ENCODE measurements around the gene TBCD. TPM values are rescaled to one million over a fixed set of nuclear protein-coding genes. Genes with fewer than 3 reads are reported as not detected.

Gene TBCD
- polyA plus RNA-seq, 1 donor from 2014 or later: 67.2 TPM

DNA sequence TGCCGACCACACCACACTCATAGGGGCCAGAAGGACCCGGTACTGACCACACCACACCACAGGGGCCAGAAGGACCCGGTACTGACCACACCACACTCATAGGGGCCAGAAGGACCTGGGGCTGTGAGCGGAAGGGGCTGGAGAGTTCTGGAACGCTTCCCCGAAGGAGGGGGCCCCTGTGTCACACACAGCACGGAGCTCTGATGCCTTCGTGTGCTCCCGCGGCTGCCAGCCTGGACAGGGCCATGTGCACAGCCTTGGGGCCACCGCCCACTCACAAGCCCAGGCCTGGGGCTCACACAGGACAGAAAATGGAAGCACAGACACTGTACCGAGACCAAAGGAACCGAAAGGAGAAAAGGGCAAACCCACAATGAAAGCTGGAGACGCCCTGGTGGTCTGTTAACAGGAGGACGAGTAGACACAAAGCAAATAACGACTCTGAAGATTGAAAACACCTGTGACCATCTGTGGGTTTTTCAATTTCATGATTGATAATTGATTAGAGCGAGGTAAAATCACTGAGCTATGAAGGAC lies 221.0 kb downstream of the TBCD start:
- TF ChIP-seq TAF1 (IDR thresholded peaks at IDR 0.05; ENCODE audit: low read depth) (no peak), EZH2 (IDR thresholded peaks at IDR 0.05; ENCODE audit: borderline replicate concordance, insufficient read depth, low read length, poor library complexity, severe bottlenecking) (no peak), SMC3 (conservative IDR thresholded peaks at IDR 0.05; ENCODE audit: poor library complexity) (no peak), EP300 (conservative IDR thresholded peaks at IDR 0.05; ENCODE audit: poor library complexity, severe bottlenecking) (no peak), MXI1 (conservative IDR thresholded peaks at IDR 0.05; ENCODE audit: poor library complexity, severe bottlenecking) (no peak)
- TF ChIP-seq, protein P1, sequence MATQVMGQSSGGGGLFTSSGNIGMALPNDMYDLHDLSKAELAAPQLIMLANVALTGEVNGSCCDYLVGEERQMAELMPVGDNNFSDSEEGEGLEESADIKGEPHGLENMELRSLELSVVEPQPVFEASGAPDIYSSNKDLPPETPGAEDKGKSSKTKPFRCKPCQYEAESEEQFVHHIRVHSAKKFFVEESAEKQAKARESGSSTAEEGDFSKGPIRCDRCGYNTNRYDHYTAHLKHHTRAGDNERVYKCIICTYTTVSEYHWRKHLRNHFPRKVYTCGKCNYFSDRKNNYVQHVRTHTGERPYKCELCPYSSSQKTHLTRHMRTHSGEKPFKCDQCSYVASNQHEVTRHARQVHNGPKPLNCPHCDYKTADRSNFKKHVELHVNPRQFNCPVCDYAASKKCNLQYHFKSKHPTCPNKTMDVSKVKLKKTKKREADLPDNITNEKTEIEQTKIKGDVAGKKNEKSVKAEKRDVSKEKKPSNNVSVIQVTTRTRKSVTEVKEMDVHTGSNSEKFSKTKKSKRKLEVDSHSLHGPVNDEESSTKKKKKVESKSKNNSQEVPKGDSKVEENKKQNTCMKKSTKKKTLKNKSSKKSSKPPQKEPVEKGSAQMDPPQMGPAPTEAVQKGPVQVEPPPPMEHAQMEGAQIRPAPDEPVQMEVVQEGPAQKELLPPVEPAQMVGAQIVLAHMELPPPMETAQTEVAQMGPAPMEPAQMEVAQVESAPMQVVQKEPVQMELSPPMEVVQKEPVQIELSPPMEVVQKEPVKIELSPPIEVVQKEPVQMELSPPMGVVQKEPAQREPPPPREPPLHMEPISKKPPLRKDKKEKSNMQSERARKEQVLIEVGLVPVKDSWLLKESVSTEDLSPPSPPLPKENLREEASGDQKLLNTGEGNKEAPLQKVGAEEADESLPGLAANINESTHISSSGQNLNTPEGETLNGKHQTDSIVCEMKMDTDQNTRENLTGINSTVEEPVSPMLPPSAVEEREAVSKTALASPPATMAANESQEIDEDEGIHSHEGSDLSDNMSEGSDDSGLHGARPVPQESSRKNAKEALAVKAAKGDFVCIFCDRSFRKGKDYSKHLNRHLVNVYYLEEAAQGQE (IDR thresholded peaks at IDR 0.05; ENCODE audit: borderline replicate concordance): no peak
- TF ChIP-seq, protein P2, sequence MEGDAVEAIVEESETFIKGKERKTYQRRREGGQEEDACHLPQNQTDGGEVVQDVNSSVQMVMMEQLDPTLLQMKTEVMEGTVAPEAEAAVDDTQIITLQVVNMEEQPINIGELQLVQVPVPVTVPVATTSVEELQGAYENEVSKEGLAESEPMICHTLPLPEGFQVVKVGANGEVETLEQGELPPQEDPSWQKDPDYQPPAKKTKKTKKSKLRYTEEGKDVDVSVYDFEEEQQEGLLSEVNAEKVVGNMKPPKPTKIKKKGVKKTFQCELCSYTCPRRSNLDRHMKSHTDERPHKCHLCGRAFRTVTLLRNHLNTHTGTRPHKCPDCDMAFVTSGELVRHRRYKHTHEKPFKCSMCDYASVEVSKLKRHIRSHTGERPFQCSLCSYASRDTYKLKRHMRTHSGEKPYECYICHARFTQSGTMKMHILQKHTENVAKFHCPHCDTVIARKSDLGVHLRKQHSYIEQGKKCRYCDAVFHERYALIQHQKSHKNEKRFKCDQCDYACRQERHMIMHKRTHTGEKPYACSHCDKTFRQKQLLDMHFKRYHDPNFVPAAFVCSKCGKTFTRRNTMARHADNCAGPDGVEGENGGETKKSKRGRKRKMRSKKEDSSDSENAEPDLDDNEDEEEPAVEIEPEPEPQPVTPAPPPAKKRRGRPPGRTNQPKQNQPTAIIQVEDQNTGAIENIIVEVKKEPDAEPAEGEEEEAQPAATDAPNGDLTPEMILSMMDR (IDR thresholded peaks at IDR 0.05; ENCODE audit: poor library complexity, severe bottlenecking): no peak
- no peaks in the 10 kb centered on the region for H4K20me1 ChIP-seq (ENCODE audit: insufficient read depth)
- no peaks in the 10 kb centered on the region for H3K9me3 ChIP-seq (ENCODE audit: low read length)
- H3F3A ChIP-seq (ENCODE audit: insufficient read depth, low read length, poor library complexity, severe bottlenecking): no peaks in the 10 kb centered on the region
- H3K36me3 ChIP-seq (ENCODE audit: insufficient read depth, low read length): no peaks in the 10 kb centered on the region
- H3K9me2 ChIP-seq (ENCODE audit: insufficient read depth, low read length): no peaks in the 10 kb centered on the region
- H3K79me2 ChIP-seq (replicated peaks; ENCODE audit: insufficient read depth, low read length): no peaks in the 10 kb centered on the region
- H3K27ac ChIP-seq (ENCODE audit: low read length): no peak overlapping the region
- H2AFZ ChIP-seq (ENCODE audit: low read depth, low read length): no peak overlapping the region
- no peak overlapping the region for H3K4me3 ChIP-seq (ENCODE audit: low read length)
- no peak overlapping the region for H3K9ac ChIP-seq (ENCODE audit: low read length)
- no peaks in the 10 kb centered on the region for H3K27me3 ChIP-seq (ENCODE audit: insufficient read depth, low read depth, low read length)
- H3K4me2 ChIP-seq (ENCODE audit: low read length): no peak overlapping the region

DNA sequence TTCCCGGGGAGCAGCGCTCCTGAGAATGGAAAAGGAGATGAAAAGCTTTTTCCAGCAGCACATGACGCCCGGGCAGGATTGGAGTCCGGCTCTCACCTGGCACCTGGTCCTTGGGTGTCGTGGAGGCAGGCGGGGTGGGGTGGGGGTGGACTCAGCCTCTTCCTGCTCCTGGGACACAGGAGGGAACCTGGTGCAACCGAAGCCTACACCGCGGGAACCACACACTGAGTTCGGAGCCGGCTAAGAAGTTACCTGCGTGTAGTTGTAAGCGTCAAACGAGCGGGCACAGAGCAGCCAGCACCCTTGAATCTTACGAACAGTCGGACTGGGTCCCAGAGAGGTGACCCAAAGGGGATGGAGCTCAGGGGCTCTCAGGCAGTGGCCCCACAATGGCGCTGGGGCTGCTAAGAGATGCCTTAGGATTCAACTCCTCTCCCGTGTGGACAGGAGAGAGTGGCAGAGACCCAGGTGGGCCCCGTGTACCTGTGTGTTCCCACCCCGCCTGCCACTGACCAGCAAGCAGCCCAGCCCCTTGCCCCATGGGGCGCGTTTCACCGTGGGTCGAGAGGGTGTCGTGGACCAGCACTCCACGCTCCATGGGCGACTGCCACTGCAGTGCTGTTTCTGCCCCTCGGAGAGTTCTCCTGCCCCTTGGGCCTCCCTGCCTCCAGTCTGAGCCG lies 221.7 kb downstream of the TBCD start:
- Histone ChIP-seq H3K4me2 (ENCODE audit: low read length) (no peak overlapping the region), H3K9ac (ENCODE audit: low read length) (no peak overlapping the region), H3K9me3 (ENCODE audit: low read length) (no peaks in the 10 kb centered on the region), H3F3A (ENCODE audit: insufficient read depth, low read length, poor library complexity, severe bottlenecking) (no peaks in the 10 kb centered on the region), H2AFZ (ENCODE audit: low read depth, low read length) (no peak overlapping the region), H3K27me3 (ENCODE audit: insufficient read depth, low read depth, low read length) (no peaks in the 10 kb centered on the region), H3K27ac (ENCODE audit: low read length) (no peak overlapping the region), H3K36me3 (ENCODE audit: insufficient read depth, low read length) (no peaks in the 10 kb centered on the region), H3K9me2 (ENCODE audit: insufficient read depth, low read length) (no peaks in the 10 kb centered on the region), H3K4me3 (ENCODE audit: low read length) (no peak overlapping the region), H3K79me2 (replicated peaks; ENCODE audit: insufficient read depth, low read length) (no peaks in the 10 kb centered on the region), H4K20me1 (ENCODE audit: insufficient read depth) (no peaks in the 10 kb centered on the region)
- TF ChIP-seq, protein P2 (IDR thresholded peaks at IDR 0.05; ENCODE audit: poor library complexity, severe bottlenecking): no peak
- no peak for TF ChIP-seq TAF1 (IDR thresholded peaks at IDR 0.05; ENCODE audit: low read depth)
- TF ChIP-seq SMC3 (conservative IDR thresholded peaks at IDR 0.05; ENCODE audit: poor library complexity): no peak
- no peak for TF ChIP-seq EP300 (conservative IDR thresholded peaks at IDR 0.05; ENCODE audit: poor library complexity, severe bottlenecking)
- TF ChIP-seq, protein P1 (IDR thresholded peaks at IDR 0.05; ENCODE audit: borderline replicate concordance): no peak
- TF ChIP-seq EZH2 (IDR thresholded peaks at IDR 0.05; ENCODE audit: borderline replicate concordance, insufficient read depth, low read length, poor library complexity, severe bottlenecking): no peak
- TF ChIP-seq MXI1 (conservative IDR thresholded peaks at IDR 0.05; ENCODE audit: poor library complexity, severe bottlenecking): no peak
- TF ChIP-seq RAD21 (conservative IDR thresholded peaks at IDR 0.05): no peak
- TF ChIP-seq POLR2AphosphoS5 (IDR thresholded peaks at IDR 0.05): no peak

All from neural cell (in vitro differentiated cells).